Liver (tissue), 3 donors: ENCODE results near the gene CALML3.

Experiments used
- GABPA ChIP-seq, 2 donors: IDR thresholded peaks in 1 of 2; conservative IDR thresholded peaks in 1 of 2; 2 replicates each; pipeline ENCODE4 v1.6.1; 2016; ENCODE audit warnings: antibody characterized with exemption in 2 of 2, mild to moderate bottlenecking in 1 of 2, moderate library complexity in 1 of 2
- RAD21 ChIP-seq, 2 donors: IDR thresholded peaks; 2 replicates each; pipeline ENCODE4 v1.6.1; 2016; ENCODE audit warnings: antibody characterized with exemption in 2 of 2, mild to moderate bottlenecking in 2 of 2
- RXRA ChIP-seq, 2 donors: IDR thresholded peaks; 2 replicates each; pipeline ENCODE4 v1.6.1; 2017 to 2018; ENCODE audit warnings: antibody characterized with exemption in 2 of 2, mild to moderate bottlenecking in 1 of 2
- SP1 ChIP-seq: IDR thresholded peaks from 2 replicates; pipeline ENCODE4 v1.6.1; 2018; ENCODE audit warnings: antibody characterized with exemption, mild to moderate bottlenecking
- YY1 ChIP-seq: IDR thresholded peaks from 2 replicates; pipeline ENCODE4 v1.6.1; 2016; ENCODE audit warnings: antibody characterized with exemption, mild to moderate bottlenecking
- TF ChIP-seq, protein P1 (sequence below): IDR thresholded peaks from 2 replicates; pipeline ENCODE4 v1.6.1; 2016; ENCODE audit warnings: antibody characterized with exemption
- TF ChIP-seq, protein P2 (sequence below): fragments of 150-350 bp; IDR thresholded peaks from 2 replicates; pipeline ENCODE4 v1.5.1; 2017; ENCODE audit warnings: improper control_type of control experiment, low read depth, low read length; ENCODE audit not compliant: missing input control
- TF ChIP-seq, protein P3 (sequence below): IDR thresholded peaks from 2 replicates; pipeline ENCODE4 v1.6.1; 2016; ENCODE audit warnings: antibody characterized with exemption, mild to moderate bottlenecking
- TF ChIP-seq, protein P4 (sequence below): IDR thresholded peaks from 2 replicates; pipeline ENCODE4 v1.6.1; 2016; ENCODE audit warnings: antibody characterized with exemption
- TF ChIP-seq, protein P5 (sequence below): IDR thresholded peaks from 2 replicates; pipeline ENCODE4 v1.6.1; 2016; ENCODE audit warnings: antibody characterized with exemption
- donor health status: healthy.
- donor health status: healthy.

DNA sequence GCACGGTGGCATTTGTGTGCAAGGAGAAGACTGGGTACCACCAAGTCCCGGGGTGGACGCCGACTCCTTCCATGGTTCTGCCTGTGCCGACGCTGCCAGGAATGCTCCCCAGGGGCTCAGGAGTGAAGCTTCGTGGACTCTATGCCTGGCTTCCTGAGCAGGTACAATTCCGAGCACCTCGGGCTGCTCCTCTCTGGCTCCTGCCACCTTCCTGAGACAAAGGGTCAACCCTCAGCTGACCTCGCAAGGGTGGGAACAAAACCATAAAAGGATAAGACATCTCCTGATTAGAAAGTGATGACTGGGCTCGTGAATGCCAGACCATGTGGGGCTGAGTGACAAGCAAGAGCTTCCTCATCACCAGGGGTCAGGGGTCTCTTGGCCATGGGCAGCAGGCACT is 31.8 kb downstream of the CALML3 start:
- TF ChIP-seq, protein P1, sequence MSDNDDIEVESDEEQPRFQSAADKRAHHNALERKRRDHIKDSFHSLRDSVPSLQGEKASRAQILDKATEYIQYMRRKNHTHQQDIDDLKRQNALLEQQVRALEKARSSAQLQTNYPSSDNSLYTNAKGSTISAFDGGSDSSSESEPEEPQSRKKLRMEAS = no peak
- no peak for TF ChIP-seq RXRA (IDR thresholded peaks at IDR 0.05)
- TF ChIP-seq, protein P2, sequence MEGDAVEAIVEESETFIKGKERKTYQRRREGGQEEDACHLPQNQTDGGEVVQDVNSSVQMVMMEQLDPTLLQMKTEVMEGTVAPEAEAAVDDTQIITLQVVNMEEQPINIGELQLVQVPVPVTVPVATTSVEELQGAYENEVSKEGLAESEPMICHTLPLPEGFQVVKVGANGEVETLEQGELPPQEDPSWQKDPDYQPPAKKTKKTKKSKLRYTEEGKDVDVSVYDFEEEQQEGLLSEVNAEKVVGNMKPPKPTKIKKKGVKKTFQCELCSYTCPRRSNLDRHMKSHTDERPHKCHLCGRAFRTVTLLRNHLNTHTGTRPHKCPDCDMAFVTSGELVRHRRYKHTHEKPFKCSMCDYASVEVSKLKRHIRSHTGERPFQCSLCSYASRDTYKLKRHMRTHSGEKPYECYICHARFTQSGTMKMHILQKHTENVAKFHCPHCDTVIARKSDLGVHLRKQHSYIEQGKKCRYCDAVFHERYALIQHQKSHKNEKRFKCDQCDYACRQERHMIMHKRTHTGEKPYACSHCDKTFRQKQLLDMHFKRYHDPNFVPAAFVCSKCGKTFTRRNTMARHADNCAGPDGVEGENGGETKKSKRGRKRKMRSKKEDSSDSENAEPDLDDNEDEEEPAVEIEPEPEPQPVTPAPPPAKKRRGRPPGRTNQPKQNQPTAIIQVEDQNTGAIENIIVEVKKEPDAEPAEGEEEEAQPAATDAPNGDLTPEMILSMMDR = no peak
- TF ChIP-seq YY1 = no peak
- TF ChIP-seq, protein P3, sequence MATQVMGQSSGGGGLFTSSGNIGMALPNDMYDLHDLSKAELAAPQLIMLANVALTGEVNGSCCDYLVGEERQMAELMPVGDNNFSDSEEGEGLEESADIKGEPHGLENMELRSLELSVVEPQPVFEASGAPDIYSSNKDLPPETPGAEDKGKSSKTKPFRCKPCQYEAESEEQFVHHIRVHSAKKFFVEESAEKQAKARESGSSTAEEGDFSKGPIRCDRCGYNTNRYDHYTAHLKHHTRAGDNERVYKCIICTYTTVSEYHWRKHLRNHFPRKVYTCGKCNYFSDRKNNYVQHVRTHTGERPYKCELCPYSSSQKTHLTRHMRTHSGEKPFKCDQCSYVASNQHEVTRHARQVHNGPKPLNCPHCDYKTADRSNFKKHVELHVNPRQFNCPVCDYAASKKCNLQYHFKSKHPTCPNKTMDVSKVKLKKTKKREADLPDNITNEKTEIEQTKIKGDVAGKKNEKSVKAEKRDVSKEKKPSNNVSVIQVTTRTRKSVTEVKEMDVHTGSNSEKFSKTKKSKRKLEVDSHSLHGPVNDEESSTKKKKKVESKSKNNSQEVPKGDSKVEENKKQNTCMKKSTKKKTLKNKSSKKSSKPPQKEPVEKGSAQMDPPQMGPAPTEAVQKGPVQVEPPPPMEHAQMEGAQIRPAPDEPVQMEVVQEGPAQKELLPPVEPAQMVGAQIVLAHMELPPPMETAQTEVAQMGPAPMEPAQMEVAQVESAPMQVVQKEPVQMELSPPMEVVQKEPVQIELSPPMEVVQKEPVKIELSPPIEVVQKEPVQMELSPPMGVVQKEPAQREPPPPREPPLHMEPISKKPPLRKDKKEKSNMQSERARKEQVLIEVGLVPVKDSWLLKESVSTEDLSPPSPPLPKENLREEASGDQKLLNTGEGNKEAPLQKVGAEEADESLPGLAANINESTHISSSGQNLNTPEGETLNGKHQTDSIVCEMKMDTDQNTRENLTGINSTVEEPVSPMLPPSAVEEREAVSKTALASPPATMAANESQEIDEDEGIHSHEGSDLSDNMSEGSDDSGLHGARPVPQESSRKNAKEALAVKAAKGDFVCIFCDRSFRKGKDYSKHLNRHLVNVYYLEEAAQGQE = no peak
- TF ChIP-seq, protein P4, sequence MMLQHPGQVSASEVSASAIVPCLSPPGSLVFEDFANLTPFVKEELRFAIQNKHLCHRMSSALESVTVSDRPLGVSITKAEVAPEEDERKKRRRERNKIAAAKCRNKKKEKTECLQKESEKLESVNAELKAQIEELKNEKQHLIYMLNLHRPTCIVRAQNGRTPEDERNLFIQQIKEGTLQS = no peak
- no peak for TF ChIP-seq RAD21 (IDR thresholded peaks at IDR 0.05)
- TF ChIP-seq GABPA (IDR thresholded peaks at IDR 0.05 in 1 of 2, conservative IDR thresholded peaks at IDR 0.05 in 1 of 2) = no peak
- no peak for TF ChIP-seq SP1
- TF ChIP-seq, protein P5, sequence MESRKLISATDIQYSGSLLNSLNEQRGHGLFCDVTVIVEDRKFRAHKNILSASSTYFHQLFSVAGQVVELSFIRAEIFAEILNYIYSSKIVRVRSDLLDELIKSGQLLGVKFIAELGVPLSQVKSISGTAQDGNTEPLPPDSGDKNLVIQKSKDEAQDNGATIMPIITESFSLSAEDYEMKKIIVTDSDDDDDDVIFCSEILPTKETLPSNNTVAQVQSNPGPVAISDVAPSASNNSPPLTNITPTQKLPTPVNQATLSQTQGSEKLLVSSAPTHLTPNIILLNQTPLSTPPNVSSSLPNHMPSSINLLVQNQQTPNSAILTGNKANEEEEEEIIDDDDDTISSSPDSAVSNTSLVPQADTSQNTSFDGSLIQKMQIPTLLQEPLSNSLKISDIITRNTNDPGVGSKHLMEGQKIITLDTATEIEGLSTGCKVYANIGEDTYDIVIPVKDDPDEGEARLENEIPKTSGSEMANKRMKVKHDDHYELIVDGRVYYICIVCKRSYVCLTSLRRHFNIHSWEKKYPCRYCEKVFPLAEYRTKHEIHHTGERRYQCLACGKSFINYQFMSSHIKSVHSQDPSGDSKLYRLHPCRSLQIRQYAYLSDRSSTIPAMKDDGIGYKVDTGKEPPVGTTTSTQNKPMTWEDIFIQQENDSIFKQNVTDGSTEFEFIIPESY = no peak
